ENCODE measurements around the gene ABCD2. TPM values are rescaled to one million over a fixed set of nuclear protein-coding genes. Genes with fewer than 3 reads are reported as not detected.

Gene ABCD2
- total and polyA plus RNA-seq, 4 donors, result under 0.01 to 0.25 (median 0.05) TPM; not detected in 1

DNA sequence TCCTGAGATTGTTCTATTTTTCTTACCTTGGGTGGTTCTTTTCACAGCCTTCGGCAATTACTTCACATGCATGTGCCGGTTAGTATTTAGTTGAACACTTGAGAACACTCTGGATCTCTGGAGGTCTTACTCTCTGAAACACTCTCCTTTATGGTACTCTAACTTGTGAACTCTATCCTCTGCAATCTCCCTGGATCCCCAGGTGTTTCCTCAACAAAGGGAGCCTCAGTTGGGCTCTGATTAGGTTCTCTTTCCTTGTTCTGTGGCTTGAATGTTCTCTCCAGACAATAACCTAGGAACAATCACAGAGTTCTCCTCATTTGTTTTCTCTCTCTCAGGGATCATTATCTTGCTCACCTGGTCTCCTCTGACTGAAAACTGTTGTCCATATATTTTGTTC is 40.5 kb upstream of the ABCD2 start:
- no peaks in the 10 kb centered on the region for H3K9me3 ChIP-seq (ENCODE audit: control insufficient read depth in 4 of 4, low read length in 3 of 4)
- 92% methylated on average over 2 of the region's 2 CpGs for WGBS
- no peaks in the 10 kb centered on the region for H3K27me3 ChIP-seq (ENCODE audit: control insufficient read depth in 4 of 4, insufficient read depth in 4 of 4, low read length in 3 of 4)
- no peak overlapping the region for H3K9ac ChIP-seq (ENCODE audit: low read depth in 1 of 2, low read length in 2 of 2)
- H3K27ac ChIP-seq (ENCODE audit: low read depth in 1 of 2, low read length in 2 of 2), result no peak overlapping the region
- H3K36me3 ChIP-seq (ENCODE audit: control insufficient read depth in 4 of 4, insufficient read depth in 3 of 4, low read depth in 1 of 4, low read length in 3 of 4), result no peaks in the 10 kb centered on the region
- H3K4me1 ChIP-seq (ENCODE audit: control insufficient read depth in 4 of 4, insufficient read depth in 4 of 4, low read length in 3 of 4), result no peaks in the 10 kb centered on the region
- H3K4me3 ChIP-seq (ENCODE audit: low read depth in 1 of 3, low read length in 3 of 3), result no peak overlapping the region
- no peak for TF ChIP-seq CTCF (IDR thresholded peaks at IDR 0.05; ENCODE audit: low read depth, low read length, missing input control)
- TF ChIP-seq GABPA (IDR thresholded peaks at IDR 0.05 in 1 of 2, conservative IDR thresholded peaks at IDR 0.05 in 1 of 2), result no peak
- TF ChIP-seq SP1 (IDR thresholded peaks at IDR 0.05), result no peak
- TF ChIP-seq, protein P1, sequence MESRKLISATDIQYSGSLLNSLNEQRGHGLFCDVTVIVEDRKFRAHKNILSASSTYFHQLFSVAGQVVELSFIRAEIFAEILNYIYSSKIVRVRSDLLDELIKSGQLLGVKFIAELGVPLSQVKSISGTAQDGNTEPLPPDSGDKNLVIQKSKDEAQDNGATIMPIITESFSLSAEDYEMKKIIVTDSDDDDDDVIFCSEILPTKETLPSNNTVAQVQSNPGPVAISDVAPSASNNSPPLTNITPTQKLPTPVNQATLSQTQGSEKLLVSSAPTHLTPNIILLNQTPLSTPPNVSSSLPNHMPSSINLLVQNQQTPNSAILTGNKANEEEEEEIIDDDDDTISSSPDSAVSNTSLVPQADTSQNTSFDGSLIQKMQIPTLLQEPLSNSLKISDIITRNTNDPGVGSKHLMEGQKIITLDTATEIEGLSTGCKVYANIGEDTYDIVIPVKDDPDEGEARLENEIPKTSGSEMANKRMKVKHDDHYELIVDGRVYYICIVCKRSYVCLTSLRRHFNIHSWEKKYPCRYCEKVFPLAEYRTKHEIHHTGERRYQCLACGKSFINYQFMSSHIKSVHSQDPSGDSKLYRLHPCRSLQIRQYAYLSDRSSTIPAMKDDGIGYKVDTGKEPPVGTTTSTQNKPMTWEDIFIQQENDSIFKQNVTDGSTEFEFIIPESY (IDR thresholded peaks at IDR 0.05), result no peak
- no peak for TF ChIP-seq EGR1 (IDR thresholded peaks at IDR 0.05; ENCODE audit: low read depth in 2 of 2)
- TF ChIP-seq, protein P2, sequence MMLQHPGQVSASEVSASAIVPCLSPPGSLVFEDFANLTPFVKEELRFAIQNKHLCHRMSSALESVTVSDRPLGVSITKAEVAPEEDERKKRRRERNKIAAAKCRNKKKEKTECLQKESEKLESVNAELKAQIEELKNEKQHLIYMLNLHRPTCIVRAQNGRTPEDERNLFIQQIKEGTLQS (IDR thresholded peaks at IDR 0.05), result no peak
- TF ChIP-seq HNF4A (conservative IDR thresholded peaks at IDR 0.05), result no peak
- TF ChIP-seq HNF4G (IDR thresholded peaks at IDR 0.05), result no peak
- DNase-seq (ENCODE audit: low spot score), result no peak

GRCh38 chr12:39647383-39647782 is 27.8 kb upstream of the ABCD2 start:
- Histone ChIP-seq H3K36me3 (ENCODE audit: control insufficient read depth in 4 of 4, insufficient read depth in 3 of 4, low read depth in 1 of 4, low read length in 3 of 4) (no peaks in the 10 kb centered on the region), H3K9me3 (ENCODE audit: control insufficient read depth in 4 of 4, low read length in 3 of 4) (peaks cover 0 to 2% (median under 1%) of the 10 kb centered on the region in 4 donors), H3K4me1 (ENCODE audit: control insufficient read depth in 4 of 4, insufficient read depth in 4 of 4, low read length in 3 of 4) (peaks cover 0 to 6% (median 2%) of the 10 kb centered on the region in 4 donors), H3K9ac (ENCODE audit: low read depth in 1 of 2, low read length in 2 of 2) (no peak overlapping the region), H3K4me3 (ENCODE audit: low read depth in 1 of 3, low read length in 3 of 3) (no peak overlapping the region), H3K27ac (ENCODE audit: low read depth in 1 of 2, low read length in 2 of 2) (no peak overlapping the region), H3K27me3 (ENCODE audit: control insufficient read depth in 4 of 4, insufficient read depth in 4 of 4, low read length in 3 of 4) (no peaks in the 10 kb centered on the region)
- no peak for DNase-seq (ENCODE audit: low spot score)
- TF ChIP-seq GABPA (IDR thresholded peaks at IDR 0.05 in 1 of 2, conservative IDR thresholded peaks at IDR 0.05 in 1 of 2) (no peak), CTCF (IDR thresholded peaks at IDR 0.05; ENCODE audit: low read depth, low read length, missing input control) (no peak), YY1 (IDR thresholded peaks at IDR 0.05) (no peak), NR2F2 (IDR thresholded peaks at IDR 0.05) (no peak), FOXA2 (IDR thresholded peaks at IDR 0.05) (no peak), JUND (IDR thresholded peaks at IDR 0.05) (no peak), RXRA (IDR thresholded peaks at IDR 0.05) (no peak), TAF1 (conservative IDR thresholded peaks at IDR 0.05) (no peak), HNF4G (IDR thresholded peaks at IDR 0.05) (no peak), RAD21 (IDR thresholded peaks at IDR 0.05) (no peak)
- TF ChIP-seq, protein P2 (IDR thresholded peaks at IDR 0.05), result no peak
- TF ChIP-seq, protein P1 (IDR thresholded peaks at IDR 0.05), result no peak

All from liver (tissue), 9 donors.